Left renal pelvis (tissue), 4 donors: Measurements from ENCODE around the gene SPATS1. TPM values are rescaled to one million over a fixed set of nuclear protein-coding genes. Genes with fewer than 3 reads are reported as not detected.
"Not testable (repeated sequence)": the region's sequence is repeated elsewhere in the genome, so short reads cannot be mapped to it uniquely, and the experiment has no call there.

ENCODE experiments used
- DNase-seq, 4 donors: peaks; one replicate each; pipeline ENCODE4 v3.0.0-alpha.2; 2013; ENCODE audit warnings: low read depth in 4 of 4, low spot score in 3 of 4
- polyA plus RNA-seq, 4 donors: library from polyadenylated mRNA; unstranded; fragments of 120-200 nt; gene quantifications; one replicate each; pipeline ENCODE4 v1.2.1, GENCODE V29; 2013; ENCODE audit not compliant: insufficient read length in 4 of 4

Gene SPATS1
- polyA plus RNA-seq, 4 donors = not detected

- DNase-seq = no peak
Measured at GRCh38 chr6:44339763-44340625, 2.5 kb upstream of the SPATS1 start.

- peak in 1 of 4 donors; percentile 42 for DNase-seq
Measured at GRCh38 chr6:44341095-44341890, 1.2 kb upstream of the SPATS1 start.

- no peak for DNase-seq
Measured at GRCh38 chr6:44342052-44342451, 398 bp upstream of the SPATS1 start.

DNA sequence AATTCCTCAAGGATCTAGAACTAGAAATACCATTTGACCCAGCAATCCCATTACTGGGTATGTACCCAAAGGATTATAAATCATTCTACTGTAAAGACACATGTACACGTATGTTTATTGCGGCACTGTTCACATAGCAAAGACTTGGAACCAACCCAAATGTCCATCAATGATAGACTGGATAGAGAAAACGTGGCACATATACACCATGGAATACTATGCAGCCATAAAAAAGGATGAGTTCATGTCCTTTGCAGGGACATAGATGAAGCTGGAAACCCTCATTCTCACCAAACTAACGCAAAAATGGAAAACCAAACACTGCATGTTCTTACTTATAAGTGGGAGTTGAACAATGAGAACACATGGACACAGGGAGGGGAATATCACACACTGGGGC, 4.4 kb downstream of the SPATS1 start:
- not testable (repeated sequence) for DNase-seq

DNA sequence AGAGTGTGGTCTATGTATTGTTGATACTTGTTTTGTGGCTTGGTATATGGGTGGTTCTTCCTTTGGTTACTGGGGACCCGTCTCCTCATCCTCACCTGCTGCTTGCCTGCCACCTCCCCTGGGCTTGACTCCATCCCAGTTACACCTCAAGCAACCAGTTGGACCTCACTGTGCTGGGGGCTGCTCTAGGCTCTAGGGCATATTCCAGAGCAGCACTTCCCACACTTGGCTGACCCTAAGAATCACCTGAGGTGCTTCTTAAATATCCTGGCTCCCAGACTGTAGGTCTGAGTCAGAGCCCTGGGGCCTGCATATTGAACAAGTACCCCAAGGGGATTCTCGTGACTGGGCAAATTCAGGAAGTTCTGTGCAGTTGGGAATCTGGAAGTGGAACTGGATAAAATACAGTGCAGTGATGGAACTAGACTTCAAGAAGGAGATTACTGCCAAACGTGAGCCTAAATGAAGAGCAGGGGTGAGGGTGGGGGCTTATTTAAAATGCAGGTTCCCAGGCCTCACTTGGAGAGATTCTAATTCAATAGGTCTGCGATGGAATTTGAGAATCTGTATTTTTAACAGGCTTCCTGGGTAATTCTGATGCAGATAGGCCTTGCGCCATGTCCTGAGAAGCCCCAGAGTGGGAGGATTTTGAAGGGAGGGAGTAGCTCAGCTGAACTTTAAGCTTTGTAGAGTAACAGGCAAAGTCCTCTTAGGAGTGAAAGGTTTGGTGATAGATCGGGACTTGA, 7.6 kb downstream of the SPATS1 start:
- no peak for DNase-seq

- not testable (repeated sequence) for DNase-seq
Measured at GRCh38 chr6:44350650-44350994, 8.2 kb downstream of the SPATS1 start.

- no peak for DNase-seq
Measured at GRCh38 chr6:44352259-44352658, 9.8 kb downstream of the SPATS1 start.

DNA sequence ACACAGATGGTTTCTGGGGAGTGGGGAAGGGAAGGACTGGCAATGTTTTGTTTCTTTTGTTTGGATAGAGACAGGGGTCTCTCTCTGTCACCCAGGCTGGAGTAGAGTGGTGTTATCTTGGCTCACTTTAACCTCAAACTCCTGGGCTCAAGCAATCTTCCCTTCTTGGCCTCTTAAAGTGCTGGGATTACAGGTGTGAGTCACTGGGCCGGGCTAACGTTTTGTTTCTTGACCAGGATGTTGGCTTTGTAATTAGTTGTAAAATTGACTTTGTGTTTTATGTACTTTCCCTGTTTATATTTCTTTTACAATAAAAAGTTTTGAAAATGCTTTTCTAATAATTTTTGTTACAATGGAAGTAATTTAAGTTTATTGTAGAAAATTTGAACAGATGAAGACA, 10.9 kb downstream of the SPATS1 start:
- no peak for DNase-seq

- DNase-seq = no peak
Measured at GRCh38 chr6:44355640-44356039, 13.2 kb downstream of the SPATS1 start.

DNA sequence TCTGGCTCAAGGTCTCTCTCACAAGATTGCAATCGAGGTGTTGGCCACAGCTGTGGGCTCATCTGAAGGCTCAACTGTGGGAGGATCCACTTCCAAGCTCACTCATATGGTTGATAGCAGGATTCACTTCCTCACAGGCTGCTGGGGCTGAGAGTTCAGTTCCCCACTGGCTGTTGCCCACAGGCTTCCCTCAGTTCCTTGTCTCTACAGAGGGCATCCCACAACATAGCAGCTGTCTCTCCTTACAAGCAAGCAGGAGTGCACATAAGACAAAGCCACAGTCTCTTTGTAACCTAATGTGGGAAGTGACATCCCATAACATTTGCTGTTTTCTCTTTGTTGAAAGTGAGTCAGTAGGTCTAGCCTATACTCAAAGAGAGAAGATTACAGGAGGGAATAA, 14.0 kb downstream of the SPATS1 start:
- no peak for DNase-seq

DNA sequence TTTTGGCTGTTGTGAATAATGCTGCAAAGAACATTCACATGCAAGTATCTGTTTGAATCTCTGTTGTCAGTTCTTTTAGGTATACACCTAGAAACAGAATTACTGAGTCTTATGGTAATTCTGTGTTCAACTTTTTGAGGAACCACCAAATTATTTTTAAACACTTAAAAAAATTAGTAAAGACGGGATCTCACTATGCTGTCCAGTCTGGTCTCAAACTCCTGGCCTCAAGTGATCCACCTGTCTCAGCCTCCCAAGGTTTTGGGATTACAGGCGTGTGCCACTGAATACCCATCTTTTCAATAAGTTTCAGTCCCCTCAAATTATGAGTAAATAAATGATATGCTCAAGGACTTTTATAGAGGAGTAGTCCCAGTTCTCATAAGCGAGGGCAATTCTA, 17.5 kb downstream of the SPATS1 start:
- DNase-seq = no peak

DNA sequence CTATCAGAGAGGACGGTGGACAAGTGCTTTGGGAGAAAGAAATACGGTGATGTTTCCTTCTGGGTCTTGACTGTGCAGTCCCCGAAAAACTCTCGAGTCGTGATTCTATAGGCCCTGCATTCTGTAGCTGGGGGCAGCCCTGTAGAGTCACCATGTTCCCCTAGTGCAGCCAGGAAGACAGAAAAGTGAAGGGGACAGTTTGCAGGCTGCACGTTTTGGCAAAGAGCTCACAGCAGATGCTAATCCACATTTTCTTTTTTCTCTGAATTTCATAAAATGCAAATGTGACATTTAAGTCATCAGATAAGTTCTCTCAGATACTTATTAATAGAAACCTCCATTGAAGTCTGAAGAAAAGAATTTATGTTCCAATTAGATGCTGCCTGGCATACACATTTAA, 19.5 kb downstream of the SPATS1 start:
- DNase-seq = no peak

GRCh38 chr6:44363377-44363926, 21.0 kb downstream of the SPATS1 start:
- DNase-seq = no peak

DNA sequence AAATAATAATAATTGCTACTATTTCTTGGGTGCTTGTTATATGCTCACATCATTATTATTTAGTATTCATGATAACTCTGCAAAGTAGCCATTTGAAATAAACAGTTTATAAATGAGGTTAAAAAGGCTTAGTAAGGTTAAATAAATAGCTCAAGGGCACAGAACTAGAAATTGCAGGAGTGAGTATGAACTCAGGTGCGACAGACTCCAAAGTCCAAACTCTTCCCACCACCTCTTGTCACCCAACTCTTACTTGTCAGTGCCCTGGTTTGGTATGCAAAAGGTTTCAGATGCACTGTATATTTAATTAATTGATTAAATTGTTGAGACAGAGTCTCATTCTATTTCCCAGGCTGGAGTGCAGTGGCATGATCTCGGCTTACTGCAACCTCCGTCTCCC, 24.3 kb downstream of the SPATS1 start:
- DNase-seq = no peak

DNA sequence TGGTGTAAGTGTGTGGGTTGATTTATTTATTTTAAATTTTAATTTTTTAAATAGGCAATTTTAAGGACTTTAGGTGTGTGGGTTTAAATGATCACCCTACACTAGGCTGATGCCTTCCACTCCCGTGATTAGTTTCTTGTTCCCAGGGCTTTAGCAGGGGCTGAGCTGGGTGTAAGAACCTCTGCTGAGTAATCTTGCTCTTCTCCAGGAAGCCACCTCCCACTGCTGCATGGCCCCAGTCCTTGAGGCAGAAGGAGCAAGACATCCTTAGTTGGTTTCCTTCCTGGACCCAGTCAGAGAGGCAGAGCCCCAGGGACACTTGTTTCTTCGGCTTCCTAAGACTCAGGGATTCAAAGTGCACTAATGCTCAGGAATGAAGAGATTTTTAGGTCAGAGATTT, 25.2 kb downstream of the SPATS1 start:
- DNase-seq = no peak

DNA sequence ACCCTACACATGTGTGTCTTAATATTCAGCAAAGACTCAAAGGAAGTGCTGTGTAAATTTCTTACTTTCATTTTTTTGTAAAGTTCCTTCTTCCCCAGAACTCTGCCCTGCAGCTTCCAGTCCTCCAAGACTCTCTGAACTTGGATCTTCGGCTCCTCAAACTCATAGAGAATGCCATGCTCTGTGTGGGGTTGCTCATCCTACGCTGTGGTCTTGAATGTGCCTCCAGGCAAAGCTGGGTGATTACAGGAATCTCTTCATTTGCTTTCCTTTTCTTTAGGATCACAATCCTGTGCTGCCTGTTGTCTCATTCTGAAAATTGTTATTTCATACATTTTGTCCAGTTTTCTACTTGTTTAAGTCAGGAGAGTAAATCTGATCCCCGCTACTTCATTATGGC, 30.6 kb downstream of the SPATS1 start:
- no peak for DNase-seq

GRCh38 chr6:44373787-44374186, 31.3 kb downstream of the SPATS1 start:
- DNase-seq = no peak

DNA sequence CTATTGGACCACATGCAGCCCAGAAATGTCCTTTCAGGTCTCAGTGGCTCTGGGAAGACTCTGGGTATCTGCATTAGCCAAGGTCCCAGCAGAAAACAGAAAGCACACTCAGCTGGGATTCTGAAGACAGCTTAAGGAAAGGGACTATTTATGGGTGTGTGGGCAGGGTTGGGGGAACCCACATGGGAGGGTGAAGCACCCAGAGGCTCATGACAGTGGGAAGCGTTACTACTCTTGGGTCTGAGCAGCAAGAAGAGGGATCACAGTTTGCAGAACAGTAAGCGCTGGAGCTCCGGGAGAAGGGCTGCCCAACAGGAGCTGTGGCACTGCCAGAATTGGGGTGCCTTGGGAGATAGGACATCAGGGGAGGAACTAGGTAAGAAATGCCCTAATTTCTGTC, 32.6 kb downstream of the SPATS1 start:
- DNase-seq = no peak

DNA sequence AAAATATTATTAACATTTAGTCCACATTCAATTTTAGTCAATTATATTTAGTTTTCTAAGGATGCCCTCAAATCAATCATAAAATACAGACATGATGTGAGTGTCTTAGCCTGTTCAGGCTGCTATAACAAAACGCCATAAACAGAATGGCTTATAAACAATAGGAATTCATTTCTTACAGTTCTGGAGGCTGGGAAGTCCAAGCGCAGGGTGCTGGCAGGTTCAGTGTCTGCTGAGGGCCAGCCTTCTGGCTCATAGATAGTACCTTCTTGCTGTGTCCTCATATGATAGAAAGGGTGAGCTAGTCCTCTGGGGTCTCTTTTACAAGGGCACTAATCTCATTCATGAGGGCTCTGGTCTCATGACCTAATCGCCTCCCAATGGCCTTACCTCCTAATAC, 35.0 kb downstream of the SPATS1 start:
- DNase-seq = no peak

DNA sequence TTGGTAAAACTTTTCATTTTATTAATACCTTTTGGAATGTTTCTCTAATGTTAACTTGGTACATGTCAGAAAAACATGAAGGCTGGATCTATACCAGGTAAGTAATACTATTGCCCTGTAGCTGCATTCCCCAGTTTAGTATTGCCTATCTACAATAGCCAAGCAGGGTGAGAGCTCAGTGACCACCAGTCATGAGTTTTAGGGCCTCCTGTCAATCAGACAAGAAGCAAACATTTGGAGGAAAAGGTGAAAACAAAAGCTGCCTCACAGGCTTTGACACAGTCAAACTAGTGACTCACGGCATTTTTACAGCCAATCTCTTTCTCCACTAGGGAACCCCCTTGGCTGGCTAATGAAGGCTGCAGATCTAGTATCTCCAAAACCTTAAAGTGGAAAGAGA, 35.5 kb downstream of the SPATS1 start:
- DNase-seq = no peak

- no peak for DNase-seq
Measured at GRCh38 chr6:44381739-44382138, 39.3 kb downstream of the SPATS1 start.
